HK-2 (cell line): ENCODE results near the gene ATP1A1.
A peak's percentile ranks its signal among the peaks of the same experiment; 100 is the strongest.

Source experiments
- DNase-seq: peaks from one replicate; pipeline ENCODE4 v3.0.0-alpha.2; 2018; ENCODE audit not compliant: unreplicated experiment

ATP1A1 gene

DNA sequence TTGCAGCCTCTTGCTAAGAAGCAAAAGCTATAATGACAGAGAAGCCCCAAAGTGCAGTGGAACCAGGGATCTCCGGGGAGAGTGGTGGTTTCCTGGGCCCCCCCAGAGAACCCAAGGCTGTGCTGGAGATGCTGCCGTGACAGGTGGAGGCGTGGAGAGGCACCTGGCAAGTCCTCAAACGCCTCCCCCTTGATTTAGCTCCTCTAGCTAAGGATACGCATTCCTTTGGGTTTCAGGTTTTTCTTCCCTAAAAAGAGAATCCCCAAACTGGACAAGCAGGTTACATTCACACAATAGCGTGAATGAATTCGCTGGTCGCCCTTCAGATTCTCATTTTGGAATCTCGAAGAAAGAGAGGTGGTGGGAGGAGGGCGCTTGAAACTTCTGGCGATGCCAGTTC lies 853 bp upstream of the ATP1A1 start:
- DNase-seq, result no peak

DNA sequence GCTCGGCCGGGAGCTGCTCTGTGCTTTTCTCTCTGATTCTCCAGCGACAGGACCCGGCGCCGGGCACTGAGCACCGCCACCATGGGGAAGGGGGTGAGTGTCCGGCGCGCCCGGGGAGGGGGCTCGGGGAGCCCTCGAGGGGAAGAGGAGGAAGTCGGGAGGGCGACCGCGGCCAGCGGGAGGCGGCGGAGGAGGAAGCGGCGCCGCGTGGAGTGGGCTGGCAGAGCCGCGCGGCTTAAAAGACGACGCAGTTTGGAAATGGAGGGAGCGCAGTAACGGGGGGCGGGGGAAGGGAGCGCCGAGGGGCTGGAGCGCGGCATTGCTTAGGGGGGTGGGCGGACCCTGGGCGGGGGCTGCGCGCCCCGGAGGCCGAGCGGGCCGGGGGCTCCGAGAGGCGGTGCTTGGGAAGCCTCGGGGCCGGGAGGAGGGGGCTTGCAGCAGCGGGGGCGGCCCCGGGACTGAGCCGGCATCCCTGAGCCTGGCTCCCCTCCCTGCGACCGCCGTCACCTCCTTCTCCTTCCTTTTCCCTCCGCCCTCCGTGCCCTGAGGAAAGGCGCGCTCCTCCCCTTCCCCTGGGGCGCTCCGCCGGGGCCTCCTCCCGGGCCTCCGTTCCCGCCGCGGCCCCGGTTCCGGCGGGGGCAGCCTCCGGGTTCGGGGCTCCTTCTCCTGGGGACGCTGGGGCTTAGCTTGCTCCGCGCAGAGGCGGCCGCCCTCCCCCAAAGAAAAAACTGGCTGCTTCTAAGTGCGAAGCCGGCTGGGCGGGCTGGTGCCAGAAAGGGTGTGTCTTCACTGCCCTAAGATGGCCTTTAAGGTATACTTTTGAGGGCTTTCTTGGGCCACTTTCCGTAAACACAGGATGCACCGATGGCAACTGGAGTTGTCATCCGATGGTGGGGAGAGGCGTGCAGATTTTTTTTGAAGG lies 648 bp downstream of the ATP1A1 start:
- DNase-seq, result peak; percentile 55

DNA sequence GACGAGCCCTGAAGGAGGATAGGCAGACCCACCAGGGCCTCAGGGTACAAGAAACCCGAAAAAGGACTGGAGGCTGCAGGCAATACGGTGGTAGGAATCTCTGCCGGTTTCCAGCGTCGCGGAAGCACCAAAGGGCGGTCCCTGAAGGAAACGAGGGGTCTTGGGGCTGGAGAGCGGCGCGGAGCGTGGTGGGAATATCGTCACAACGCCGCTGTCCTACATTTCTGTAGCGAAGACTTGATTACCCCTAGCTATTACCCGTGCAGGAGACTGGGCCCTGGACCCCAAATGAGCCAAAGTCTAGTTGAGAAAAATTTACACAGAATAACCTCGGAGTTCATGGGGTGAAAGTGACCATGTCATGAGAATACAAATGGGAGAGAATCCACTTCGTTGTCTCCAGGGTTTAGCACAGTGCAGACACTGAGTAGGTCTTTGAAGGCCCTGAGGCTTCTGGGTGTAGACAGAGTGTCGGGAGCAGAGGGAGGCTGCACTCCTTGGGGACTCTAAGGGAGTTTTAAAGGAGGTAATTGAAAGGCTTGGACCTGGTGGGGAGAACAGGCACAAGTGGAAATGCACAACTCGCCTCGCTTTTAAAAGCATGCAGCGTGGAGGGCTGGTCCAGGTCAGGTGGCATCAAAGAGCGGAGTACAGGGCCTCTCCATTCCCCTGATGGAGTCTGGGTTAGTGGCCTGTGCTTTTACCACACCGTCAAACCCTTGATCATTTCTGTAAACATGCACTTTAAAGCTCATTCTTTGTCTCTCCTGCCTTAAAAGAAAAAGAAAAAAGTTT lies 1.5 kb downstream of the ATP1A1 start:
- no peak for DNase-seq

DNA sequence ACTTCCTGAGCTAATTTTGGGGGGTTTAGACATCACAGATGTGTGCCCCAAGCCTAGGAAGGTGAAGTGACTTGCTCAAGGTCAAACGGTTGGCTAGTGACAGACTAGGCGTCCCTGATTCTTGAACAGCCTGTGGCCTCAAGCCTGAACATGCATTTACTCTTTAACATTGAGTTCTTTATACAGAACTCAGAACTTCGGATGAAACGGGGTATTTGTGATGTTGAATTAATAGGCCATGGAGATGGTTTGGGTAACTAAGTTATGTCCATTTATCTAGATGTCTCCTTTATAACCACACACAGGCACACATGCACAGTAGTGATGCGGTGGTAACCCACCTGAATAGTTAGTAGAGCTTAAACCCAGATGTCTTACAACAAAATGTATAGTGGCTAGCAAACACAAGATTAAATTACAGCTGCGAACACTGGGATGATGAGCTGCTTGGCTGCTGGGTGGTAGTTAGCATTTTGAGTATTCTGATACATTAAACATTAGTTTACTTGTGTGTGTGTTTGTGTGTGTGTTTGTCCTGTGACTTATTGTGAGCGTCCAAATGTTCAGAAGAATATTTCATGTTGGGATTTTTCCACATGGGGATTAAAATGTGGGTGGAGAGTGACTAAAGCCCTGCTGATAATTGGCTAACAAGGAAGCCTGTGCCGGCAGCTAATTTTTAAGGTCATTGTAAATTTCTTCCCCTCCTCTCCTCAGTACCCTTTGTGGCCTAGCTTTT lies 2.3 kb downstream of the ATP1A1 start:
- no peak for DNase-seq

DNA sequence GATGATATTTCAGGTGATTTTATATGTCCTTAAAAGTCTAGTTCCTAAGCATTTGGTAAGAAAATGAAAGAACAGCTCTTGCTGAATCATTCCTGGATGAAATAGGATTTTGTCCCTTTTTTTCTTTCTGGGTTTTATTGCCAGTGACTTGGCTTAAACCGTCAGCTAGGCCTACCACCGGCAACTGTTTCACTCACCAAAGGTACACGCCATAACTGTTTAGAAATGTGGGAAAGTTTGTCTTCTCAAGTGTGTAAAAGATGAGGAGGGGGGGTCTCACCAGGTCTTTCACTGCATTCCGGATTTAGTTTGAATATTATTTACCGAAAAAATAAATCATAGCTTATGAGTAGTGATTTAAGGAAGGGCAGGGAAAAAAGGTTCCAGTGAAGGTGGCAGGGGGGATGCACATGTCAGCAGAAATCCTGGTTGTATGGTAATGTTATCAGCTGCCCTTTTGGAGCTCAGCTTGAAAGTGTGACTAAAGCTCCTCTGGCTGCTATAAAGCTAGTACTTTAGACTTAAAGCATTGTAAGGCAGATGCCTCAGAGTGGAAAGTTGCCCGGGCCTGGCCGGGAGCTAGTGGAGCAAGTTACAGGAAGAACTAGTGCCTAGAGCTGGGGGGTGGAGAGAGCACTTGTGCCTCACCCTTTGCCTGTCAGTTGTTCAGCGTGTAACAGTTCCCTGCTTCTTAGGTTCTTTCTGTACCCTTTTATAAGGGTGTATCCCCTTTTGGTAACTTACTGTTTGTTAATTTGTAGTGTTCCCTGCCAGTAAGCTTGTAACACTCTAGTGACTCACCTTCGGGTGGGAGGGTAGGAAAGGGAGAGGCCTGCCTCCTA lies 3.1 kb downstream of the ATP1A1 start:
- peak; percentile 25 for DNase-seq

DNA sequence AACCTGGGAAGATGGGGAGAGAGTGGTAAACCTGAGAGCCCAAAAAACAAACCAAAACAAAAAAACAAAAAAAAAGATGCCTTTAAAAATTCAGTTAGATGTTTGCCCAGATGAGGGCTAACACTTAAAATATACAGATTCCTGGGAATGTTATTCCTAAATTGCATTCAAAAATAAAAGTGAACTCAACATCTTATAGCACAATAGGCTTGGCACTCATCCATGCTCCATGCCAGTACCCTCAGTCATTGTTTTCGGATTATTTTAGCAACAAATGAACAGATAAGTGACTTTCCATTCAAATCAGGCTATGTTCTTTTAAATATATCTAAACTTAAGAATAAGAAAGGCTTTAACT lies 3.7 kb downstream of the ATP1A1 start:
- no peak for DNase-seq

DNA sequence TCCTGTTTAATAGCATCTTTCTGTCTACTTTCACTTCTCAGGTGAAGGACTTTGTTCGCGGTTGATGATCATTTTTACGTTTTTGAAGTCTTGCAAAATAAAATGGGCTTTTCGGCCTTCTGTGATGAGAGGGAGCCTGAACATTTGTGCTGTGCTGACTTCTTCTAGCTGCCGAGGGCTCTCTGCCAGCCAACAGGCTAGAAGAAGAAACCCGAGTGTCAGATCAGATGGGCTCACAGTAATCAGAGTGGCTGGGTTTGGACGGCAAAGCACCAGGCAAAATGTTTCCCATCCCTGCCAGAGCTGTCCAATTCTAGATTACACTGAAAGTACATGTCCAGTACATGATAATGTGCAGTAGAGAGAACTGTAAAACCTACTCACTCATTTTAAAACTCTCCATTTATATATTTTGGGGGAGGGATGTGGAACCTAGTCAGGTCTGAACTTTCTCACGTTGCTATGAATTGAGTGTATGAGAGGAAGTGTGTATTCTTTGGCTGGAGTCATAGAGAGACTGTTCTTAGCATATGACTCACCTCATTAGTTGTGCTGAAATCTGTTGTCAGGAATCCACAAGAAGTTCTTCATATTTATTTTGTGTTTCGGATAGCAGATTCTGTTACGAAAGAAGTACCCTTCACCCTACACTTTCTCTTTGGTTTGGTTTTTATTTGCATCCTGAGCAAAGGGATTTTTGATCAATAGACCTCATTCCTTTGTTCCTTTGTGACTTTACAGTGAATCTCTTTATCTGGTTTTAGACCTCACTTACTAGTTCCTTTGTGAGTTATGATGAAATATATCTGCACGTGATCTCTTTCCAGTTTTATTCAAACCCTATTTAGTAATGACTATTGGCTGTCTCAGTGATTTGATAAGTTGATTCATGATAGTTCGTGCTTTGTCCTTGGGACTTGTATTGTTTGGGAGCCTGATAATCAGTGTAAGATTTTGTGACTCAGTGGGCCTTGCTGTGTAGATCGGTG lies 4.8 kb downstream of the ATP1A1 start:
- DNase-seq, result no peak

DNA sequence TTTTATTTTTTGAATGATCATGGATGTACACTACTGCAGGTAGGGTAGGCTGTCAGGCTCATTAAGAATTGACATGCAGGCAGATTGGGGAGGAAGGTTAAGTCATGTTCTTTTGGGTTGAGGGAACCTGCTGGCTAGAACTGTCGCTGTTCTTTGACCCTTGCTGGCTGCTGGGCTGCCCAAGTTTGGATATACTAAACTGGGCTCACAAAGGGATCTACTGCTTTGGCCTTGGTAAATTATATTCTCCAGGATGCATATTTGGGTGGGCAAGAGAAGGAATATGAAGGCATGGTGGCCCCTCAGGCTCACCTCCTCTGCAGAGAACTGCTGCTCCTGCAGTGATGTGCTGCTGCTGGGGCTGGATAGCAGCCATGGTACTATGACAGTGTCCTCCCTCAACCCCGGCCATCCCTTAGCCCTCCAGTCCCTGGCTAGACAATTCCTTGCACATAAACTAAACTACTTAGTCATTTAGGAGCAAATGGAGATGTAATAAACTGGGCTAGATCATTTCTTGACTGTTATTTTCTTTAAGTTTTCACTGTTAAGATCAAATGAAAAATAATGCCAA lies 6.1 kb downstream of the ATP1A1 start:
- DNase-seq, result no peak

DNA sequence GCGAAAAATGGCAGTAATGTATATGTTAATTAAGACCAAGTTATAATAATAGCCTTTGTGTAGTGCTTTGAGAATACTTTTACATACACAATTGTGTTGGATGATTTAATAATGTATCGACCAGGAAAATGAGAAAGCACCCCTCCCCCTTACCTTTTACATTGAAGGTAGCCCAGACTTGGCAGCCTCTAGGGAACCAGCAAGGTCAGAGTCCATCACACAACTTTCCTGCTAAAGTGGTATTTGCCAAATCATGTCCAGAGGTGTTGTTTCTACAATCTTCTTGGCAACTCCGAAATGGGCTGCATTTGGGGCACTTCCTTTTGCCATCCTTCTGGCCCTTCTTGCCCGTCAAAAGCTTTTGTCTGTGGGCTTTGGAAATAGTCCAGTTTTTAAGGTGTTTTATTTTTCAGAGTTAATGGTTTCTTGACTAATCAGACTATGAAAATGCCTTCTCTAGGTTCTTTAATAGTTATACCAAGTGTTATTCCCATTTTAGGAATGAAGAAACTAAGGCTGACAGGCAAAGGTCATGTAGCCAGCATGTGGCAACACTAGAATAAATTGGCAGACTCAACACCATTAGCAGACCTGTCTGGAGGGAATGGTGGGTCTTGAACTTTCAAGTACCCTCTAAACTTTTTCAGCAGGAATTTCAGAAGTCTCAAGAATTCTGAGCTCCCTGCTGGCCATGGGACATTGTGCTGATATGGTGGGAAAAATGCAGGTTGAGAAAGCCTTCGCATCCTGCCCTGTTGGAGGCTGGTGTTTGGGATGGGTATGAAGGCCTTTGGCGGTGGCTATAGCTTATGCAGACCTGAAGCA lies 6.8 kb downstream of the ATP1A1 start:
- DNase-seq, result no peak

DNA sequence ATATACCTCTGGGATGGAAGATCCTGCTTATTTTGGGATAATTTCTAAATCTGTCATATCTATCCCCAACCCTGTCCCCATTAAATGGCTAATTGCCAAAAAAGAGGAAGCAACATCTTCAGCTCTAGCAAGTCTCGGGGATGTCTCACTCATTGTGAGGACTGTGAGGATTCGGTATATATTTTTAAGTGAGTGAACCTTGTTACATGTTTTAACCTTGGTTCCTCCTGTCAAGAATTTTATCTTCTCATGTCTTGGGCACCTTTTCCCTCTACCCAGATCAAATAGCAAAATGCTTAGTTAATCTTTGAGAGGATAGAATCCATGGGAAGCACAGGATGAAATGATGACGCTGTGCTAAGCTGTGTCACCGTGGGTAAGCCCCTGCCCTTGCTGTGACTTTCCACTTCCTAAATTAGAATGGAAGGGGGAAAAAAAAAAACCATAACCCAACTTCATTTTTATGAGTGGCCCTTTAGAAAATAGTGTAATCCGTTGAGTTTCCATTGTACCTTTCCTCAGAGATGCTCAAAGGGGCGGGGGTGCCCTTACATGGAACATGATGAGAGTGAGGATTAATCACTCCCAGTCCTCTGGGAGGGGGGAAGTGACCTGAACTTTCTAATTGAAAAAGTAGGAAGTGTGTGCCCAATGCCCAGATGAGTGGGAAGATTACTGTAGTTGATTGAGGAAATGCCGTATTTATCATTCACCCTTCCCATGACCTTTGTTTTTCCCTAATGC lies 7.6 kb downstream of the ATP1A1 start:
- DNase-seq, result no peak

DNA sequence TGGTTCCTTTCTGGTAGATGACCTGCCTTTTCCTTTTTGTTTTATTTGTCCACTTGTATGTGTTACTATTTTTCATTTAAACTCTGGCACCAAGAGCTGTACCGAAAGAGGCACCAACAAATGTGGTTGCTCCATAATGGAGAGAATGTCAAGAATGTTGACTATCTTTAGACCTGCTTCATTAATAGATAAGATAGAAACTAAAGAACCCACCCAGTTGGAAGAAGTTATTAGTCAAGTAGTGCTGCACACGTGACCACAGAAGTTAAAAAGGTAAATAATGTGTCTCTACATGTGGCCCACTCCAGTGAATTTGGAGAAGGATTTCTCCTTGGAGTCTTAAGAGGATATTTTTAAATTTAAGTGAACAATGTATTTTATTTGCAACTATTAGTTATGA lies 9.3 kb downstream of the ATP1A1 start:
- DNase-seq, result no peak

DNA sequence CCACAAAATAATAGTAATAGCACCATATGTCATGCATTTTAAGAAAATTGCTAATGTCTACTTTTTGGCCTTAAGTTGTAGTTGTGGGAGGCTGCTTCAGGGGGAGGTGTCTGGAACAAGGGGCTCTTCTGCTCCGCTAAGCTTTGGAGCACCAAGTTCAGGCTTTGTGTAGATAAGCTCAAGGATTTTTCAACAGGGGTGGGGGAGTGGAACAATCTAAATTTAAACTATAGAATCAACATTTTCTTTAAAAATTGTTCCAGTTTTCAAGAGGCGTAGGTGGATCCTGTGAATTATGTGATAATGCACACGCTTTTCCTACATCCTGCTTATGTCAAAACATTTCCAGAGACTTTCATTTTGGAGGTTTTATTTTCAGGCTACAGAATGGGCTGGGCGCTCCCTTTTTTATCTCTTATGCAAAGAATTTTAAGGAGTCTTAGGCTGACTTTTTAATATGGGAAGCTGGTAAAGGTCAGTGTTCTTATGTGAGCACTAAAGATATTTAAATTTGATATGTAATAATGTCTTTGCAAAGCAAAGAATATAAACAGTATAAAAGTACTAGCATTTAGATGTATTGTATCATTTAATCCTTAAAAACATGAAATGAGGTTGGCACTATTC lies 9.9 kb downstream of the ATP1A1 start:
- no peak for DNase-seq

DNA sequence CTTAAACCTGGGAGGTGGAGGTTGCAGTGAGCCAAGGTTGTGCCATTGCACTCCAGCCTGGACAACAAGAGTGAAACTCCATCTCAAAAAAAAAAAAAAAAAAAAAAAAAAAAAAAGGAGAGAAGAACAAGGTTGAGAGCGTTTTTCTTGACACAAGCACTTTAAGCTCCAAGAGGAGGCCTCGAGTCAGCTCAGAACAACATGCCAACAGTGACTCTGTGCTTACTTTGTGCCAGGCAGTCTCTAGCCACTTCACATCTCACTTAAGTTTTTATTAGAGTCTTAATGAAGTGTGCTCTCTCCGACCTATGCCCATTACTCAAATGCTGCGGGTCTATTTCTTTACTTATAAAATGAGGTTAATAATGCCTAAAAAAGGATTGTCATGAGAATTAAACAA lies 13.0 kb downstream of the ATP1A1 start:
- DNase-seq, result no peak

DNA sequence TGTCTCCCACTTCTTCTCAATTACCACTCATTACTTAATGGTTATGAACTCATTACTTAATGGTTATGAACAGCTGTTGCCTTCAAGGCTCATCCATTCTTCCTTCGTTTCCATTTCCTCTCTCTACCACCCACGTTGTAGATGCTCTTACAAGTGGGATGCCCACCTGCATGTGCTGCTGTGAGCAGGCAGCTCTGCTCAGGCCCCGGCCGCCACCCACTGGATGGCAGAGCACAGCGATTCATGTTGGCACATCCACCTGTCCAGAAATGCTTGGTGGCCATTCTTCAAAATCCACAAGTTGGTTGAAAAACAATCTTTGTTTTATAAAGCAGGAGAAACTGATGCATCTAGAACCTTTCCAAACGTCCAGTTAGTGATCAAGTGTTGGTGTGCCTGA lies 14.5 kb downstream of the ATP1A1 start:
- no peak for DNase-seq

DNA sequence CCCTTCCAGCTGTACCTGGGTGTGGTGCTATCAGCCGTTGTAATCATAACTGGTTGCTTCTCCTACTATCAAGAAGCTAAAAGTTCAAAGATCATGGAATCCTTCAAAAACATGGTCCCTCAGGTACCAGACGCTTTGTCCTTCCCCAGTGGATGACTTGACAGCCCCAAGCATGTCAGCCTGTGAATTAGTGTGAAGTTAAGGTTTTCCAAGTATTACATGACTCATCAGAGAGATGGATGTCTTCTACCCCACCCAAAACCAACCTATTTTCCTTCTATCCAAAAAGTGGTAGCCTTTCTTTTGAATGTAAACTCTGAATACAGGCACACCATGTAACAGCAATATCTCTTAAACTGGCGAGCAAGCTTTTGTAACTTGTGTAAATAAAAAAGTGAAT lies 15.1 kb downstream of the ATP1A1 start:
- DNase-seq, result no peak

DNA sequence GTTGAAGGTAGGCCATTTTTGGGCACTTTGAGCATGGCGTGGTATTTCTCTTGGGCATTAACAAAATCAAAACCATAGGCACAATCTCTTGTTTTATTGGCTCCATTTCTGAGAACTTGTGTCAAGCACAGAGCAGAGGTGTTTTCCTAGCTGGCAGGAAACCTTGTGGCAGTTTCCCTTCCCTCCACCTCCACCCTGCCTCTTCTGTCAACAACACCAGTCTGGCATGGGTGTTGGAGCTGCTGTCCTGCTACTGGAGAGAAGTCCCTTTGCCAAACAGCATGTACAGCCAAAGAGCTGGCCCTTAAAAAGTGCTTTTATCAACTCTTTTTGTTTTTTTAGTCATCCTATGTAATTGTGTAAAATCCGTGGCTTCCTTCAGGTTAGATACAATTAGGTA lies 16.0 kb downstream of the ATP1A1 start:
- DNase-seq, result no peak

DNA sequence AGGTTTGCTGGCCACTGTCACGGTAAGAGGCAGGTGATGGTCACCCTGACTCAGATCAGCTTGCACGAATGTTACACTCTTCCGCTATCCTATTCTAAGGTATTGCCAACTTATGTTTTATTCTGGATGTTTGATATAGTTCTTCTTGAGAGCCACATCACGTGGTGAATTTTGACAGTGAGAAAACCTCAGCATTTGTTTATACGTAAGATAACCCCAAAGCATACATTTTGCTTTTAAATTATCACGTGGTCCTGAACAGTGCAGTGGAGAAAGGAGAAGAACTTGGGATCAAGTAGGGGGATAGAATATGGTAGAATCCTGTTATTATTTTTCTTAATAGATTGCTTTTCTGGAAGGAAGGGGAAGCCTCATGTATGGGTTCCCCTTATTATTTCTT lies 16.6 kb downstream of the ATP1A1 start:
- DNase-seq, result no peak

DNA sequence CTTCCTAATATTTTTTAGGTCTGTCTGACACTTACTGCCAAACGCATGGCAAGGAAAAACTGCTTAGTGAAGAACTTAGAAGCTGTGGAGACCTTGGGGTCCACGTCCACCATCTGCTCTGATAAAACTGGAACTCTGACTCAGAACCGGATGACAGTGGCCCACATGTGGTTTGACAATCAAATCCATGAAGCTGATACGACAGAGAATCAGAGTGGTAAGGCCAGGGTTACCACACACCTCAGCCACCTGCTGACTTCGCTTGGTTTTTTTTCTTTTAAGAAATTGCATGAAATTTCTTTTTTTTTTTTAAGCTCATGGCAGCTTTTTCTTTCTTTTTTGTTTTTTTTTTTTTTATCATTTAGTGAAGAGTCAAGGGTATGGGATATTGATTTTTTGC lies 17.2 kb downstream of the ATP1A1 start:
- DNase-seq, result no peak
